H1 (cell line): Measurements from ENCODE around the gene UGT1A8. TPM values are rescaled to one million over a fixed set of nuclear protein-coding genes. Genes with fewer than 3 reads are reported as not detected.

Source experiments
- CTCF ChIA-PET: fragments of 300-600 bp; sonication (Branson Sonifier 250); formaldehyde crosslinking; loops from one replicate; lab custom pipeline; 2021; ENCODE audit not compliant: partially characterized antibody; lab: Charles Lee
- POLR2A ChIA-PET: fragments of 300-600 bp; sonication (Branson Sonifier 250); formaldehyde crosslinking; loops from one replicate; lab custom pipeline; 2021; ENCODE audit warnings: inconsistent platforms; ENCODE audit not compliant: partially characterized antibody; lab: Charles Lee
- DNase-seq, 2 experiments: peaks; one replicate each; pipeline versions ENCODE4 v3.0.0 to v3.0.0-alpha.2; 2010 to 2022; ENCODE audit warnings: low spot score in 2 of 2, low read depth in 1 of 2, mixed read lengths in 1 of 2
- FAIRE-seq: peaks from 2 replicates; lab custom pipeline; 2011; peaks lifted over from hg19 to GRCh38; lab: Jason Lieb, UNC
- H2AFZ ChIP-seq: 2 replicates; pipeline ENCODE4 v1.8.1; 2012; ENCODE audit warnings: low read length, inconsistent platforms
- H2AK5ac ChIP-seq: 2 replicates; pipeline ENCODE4 v1.6.1; 2013; ENCODE audit warnings: low read depth, low read length
- H2BK120ac ChIP-seq: replicated peaks from 2 replicates; pipeline ENCODE3; 2013; ENCODE audit warnings: low read depth, low read length, inconsistent platforms
- H2BK12ac ChIP-seq: 2 replicates; pipeline ENCODE4 v1.6.1; 2013; ENCODE audit warnings: low read depth, low read length
- H2BK15ac ChIP-seq: 2 replicates; pipeline ENCODE4 v1.6.1; 2013; ENCODE audit warnings: low read length
- H2BK20ac ChIP-seq: 2 replicates; pipeline ENCODE4 v1.6.1; 2013; ENCODE audit warnings: low read length
- H2BK5ac ChIP-seq: 2 replicates; pipeline ENCODE4 v1.6.1; 2013; ENCODE audit warnings: low read depth, low read length
- H3K14ac ChIP-seq: 2 replicates; pipeline ENCODE4 v1.6.1; 2013; ENCODE audit warnings: inconsistent platforms; ENCODE audit not compliant: insufficient read length
- H3K18ac ChIP-seq: 2 replicates; pipeline ENCODE4 v1.6.1; 2013; ENCODE audit warnings: low read length; ENCODE audit errors: extremely low read depth
- H3K23ac ChIP-seq: 2 replicates; pipeline ENCODE4 v1.6.1; 2013; ENCODE audit warnings: inconsistent platforms; ENCODE audit not compliant: insufficient read length
- H3K23me2 ChIP-seq: 2 replicates; pipeline ENCODE4 v1.6.1; 2013; ENCODE audit warnings: low read depth, low read length
- H3K27ac ChIP-seq: 2 replicates; pipeline ENCODE4 v1.6.1; 2011; ENCODE audit warnings: low read depth, low read length, inconsistent platforms
- H3K27me3 ChIP-seq, 4 experiments: replicated peaks in 1 of 4; 1 replicate in 1 of 4; 2 replicates in 3 of 4; pipeline versions ENCODE4 v1.6.1 to v1.8.1; 2011 to 2013; ENCODE audit warnings: low read length in 3 of 4, mild to moderate bottlenecking in 3 of 4, inconsistent platforms in 2 of 4, mixed read lengths in 2 of 4, moderate library complexity in 1 of 4; ENCODE audit not compliant: control insufficient read depth in 3 of 4, insufficient read depth in 3 of 4; ENCODE audit errors: extremely low read depth in 1 of 4
- H3K36me3 ChIP-seq, 4 experiments: 2 replicates each; pipeline versions ENCODE4 v1.6.1 to v1.8.1; 2011 to 2013; ENCODE audit warnings: mild to moderate bottlenecking in 4 of 4, low read length in 3 of 4, moderate library complexity in 2 of 4, control low read depth in 1 of 4, inconsistent platforms in 1 of 4; ENCODE audit not compliant: insufficient read depth in 4 of 4, control insufficient read depth in 2 of 4
- H3K4ac ChIP-seq: replicated peaks from 2 replicates; pipeline ENCODE3; 2013; ENCODE audit warnings: low read length, low read depth, mixed read lengths, inconsistent platforms; ENCODE audit not compliant: insufficient read length
- H3K4me1 ChIP-seq, 4 experiments: replicated peaks in 1 of 4; 1 replicate in 1 of 4; 2 replicates in 3 of 4; pipeline versions ENCODE4 v1.6.1 to v1.8.1; 2011 to 2013; ENCODE audit warnings: low read length in 3 of 4, inconsistent platforms in 2 of 4, mixed read lengths in 1 of 4; ENCODE audit not compliant: insufficient read depth in 4 of 4, control insufficient read depth in 3 of 4
- H3K4me2 ChIP-seq, 2 experiments: 2 replicates each; pipeline versions ENCODE4 v1.6.1 to v1.8.1; 2011 to 2013; ENCODE audit warnings: low read depth in 2 of 2, low read length in 2 of 2, control low read depth in 1 of 2, inconsistent platforms in 1 of 2, mild to moderate bottlenecking in 1 of 2; ENCODE audit not compliant: insufficient read depth in 1 of 2
- H3K4me3 ChIP-seq, 4 experiments: fragments of 200-600, 300-600 bp in 1 of 4; sonication (generic), shearing (Covaris generic), sonication (Bioruptor Twin) in 1 of 4; 2 replicates each; pipeline versions ENCODE4 v1.5.1 to v1.8.1; 2011 to 2016; ENCODE audit warnings: low read length in 4 of 4, low read depth in 3 of 4, control low read depth in 2 of 4, inconsistent platforms in 2 of 4, mild to moderate bottlenecking in 2 of 4, mixed read lengths in 1 of 4, moderate library complexity in 1 of 4; ENCODE audit not compliant: insufficient read depth in 2 of 4; ENCODE audit errors: extremely low read depth in 1 of 4
- H3K56ac ChIP-seq: replicated peaks from 2 replicates; pipeline ENCODE3; 2013; ENCODE audit warnings: low read depth, mild to moderate bottlenecking, mixed read lengths, low read length, inconsistent platforms; ENCODE audit not compliant: insufficient read length
- H3K79me1 ChIP-seq: 2 replicates; pipeline ENCODE4 v1.6.1; 2013; ENCODE audit warnings: low read depth, low read length, control low read depth
- H3K79me2 ChIP-seq, 2 experiments: 2 replicates each; pipeline versions ENCODE4 v1.6.1 to v1.8.1; 2012 to 2013; ENCODE audit warnings: low read length in 2 of 2, mild to moderate bottlenecking in 2 of 2, inconsistent platforms in 1 of 2; ENCODE audit not compliant: insufficient read depth in 2 of 2, control insufficient read depth in 1 of 2
- H3K9ac ChIP-seq, 4 experiments: replicated peaks in 1 of 4; 1 replicate in 1 of 4; 2 replicates in 3 of 4; pipeline versions ENCODE4 v1.6.1 to v1.8.1; 2011 to 2013; ENCODE audit warnings: low read depth in 3 of 4, low read length in 3 of 4, control low read depth in 2 of 4, mild to moderate bottlenecking in 2 of 4, moderate library complexity in 2 of 4, inconsistent platforms in 1 of 4; ENCODE audit errors: extremely low read depth in 1 of 4
- H3K9me3 ChIP-seq, 2 experiments: 2 replicates each; pipeline versions ENCODE4 v1.6.1 to v1.8.1; 2012 to 2013; ENCODE audit warnings: mild to moderate bottlenecking in 2 of 2, moderate library complexity in 2 of 2, control low read depth in 1 of 2, inconsistent platforms in 1 of 2, low read depth in 1 of 2, low read length in 1 of 2, mixed read lengths in 1 of 2; ENCODE audit not compliant: insufficient read depth in 2 of 2
- H4K20me1 ChIP-seq, 2 experiments: replicated peaks in 1 of 2; 2 replicates each; pipeline versions ENCODE3 to v1.8.1; 2011 to 2013; ENCODE audit warnings: inconsistent platforms in 2 of 2, low read length in 2 of 2, mild to moderate bottlenecking in 1 of 2; ENCODE audit not compliant: insufficient read depth in 2 of 2, control insufficient read depth in 1 of 2
- H4K5ac ChIP-seq: 2 replicates; pipeline ENCODE4 v1.6.1; 2013; ENCODE audit warnings: low read length, low read depth, mixed read lengths, inconsistent platforms; ENCODE audit not compliant: insufficient read length
- H4K8ac ChIP-seq: 2 replicates; pipeline ENCODE4 v1.8.0; 2013; ENCODE audit warnings: mild to moderate bottlenecking, moderate library complexity, low read length, inconsistent platforms; ENCODE audit not compliant: insufficient read depth; ENCODE audit errors: extremely low read depth
- H4K91ac ChIP-seq: replicated peaks from 2 replicates; pipeline ENCODE3; 2013; ENCODE audit warnings: low read length, mixed read lengths, inconsistent platforms; ENCODE audit not compliant: insufficient read length
- CBX8 ChIP-seq: fragments of 300-800, 300-1000 bp; sonication (generic); IDR thresholded peaks from 2 replicates; pipeline ENCODE4 v1.7.1; 2016; ENCODE audit warnings: low read depth, low read length, borderline replicate concordance
- CTBP2 ChIP-seq: IDR thresholded peaks from 2 replicates; pipeline ENCODE4 v1.7.0; 2011; ENCODE audit warnings: borderline replicate concordance, mild to moderate bottlenecking, moderate library complexity, mixed read lengths, low read length; ENCODE audit not compliant: insufficient read depth, insufficient read length
- CTCF ChIP-seq, 3 experiments: IDR thresholded peaks; 1 replicate in 2 of 3; 2 replicates in 1 of 3; pipeline versions ENCODE4 v1.5.1 to v1.6.1; 2011; ENCODE audit warnings: low read length in 3 of 3, mild to moderate bottlenecking in 3 of 3, inconsistent platforms in 2 of 3, low read depth in 1 of 3, moderate library complexity in 1 of 3; ENCODE audit not compliant: insufficient read depth in 1 of 3; ENCODE audit errors: control extremely low read depth in 1 of 3
- JUN ChIP-seq: IDR thresholded peaks from 2 replicates; pipeline ENCODE4 v1.6.1; 2011; ENCODE audit warnings: low read depth, mild to moderate bottlenecking, improper control_type of control experiment, low read length
- RAD21 ChIP-seq, 2 experiments: IDR thresholded peaks in 1 of 2; conservative IDR thresholded peaks in 1 of 2; 2 replicates each; pipeline ENCODE4 v1.6.1; 2011; ENCODE audit warnings: low read depth in 2 of 2, low read length in 2 of 2, improper control_type of control experiment in 1 of 2, inconsistent platforms in 1 of 2, mild to moderate bottlenecking in 1 of 2, moderate library complexity in 1 of 2
- RXRA ChIP-seq: IDR thresholded peaks from 2 replicates; pipeline ENCODE4 v1.6.1; 2011; ENCODE audit warnings: low read depth, mild to moderate bottlenecking, low read length, moderate library complexity; ENCODE audit not compliant: insufficient read depth
- WGBS, 2 experiments: shearing (Covaris generic) in 1 of 2; methylation state at CpG; one replicate each; pipeline versions ENCODE4 v1.1.6 to v1.1.7; 2013 to 2015; ENCODE audit warnings: low lambda C conversion rate in 2 of 2, mixed read lengths in 2 of 2, inconsistent platforms in 1 of 2, low coverage in 1 of 2, missing lambda C conversion rate in 1 of 2; ENCODE audit not compliant: insufficient replicate concordance in 2 of 2, insufficient coverage in 1 of 2, insufficient read length in 1 of 2; ENCODE audit errors: extremely low coverage in 1 of 2, missing lambda C conversion rate in 1 of 2; 5-methylcytosine and 5-hydroxymethylcytosine counted together
- polyA plus RNA-seq, 7 experiments: library from polyadenylated mRNA; depleted of rRNA in 3 of 7; stranded (reverse) in 5 of 7; unstranded in 2 of 7; fragments of >200 nt in 5 of 7; fragments of 200-250 nt in 2 of 7; gene quantifications; 1 replicate in 5 of 7; 2 replicates in 1 of 7; 4 replicates in 1 of 7; pipeline versions ENCODE4 v1.2.1 to v1.2.3, GENCODE V29; 2011 to 2013; ENCODE audit warnings: missing spikeins in 2 of 7, mixed read lengths in 2 of 7
- total RNA-seq: library from RNA; stranded (reverse); fragmentation: NEBNext Ultra II Directional; extraction: Animal tissue kit (Norgen Biotek cat#: 25700); gene quantifications from 2 replicates; pipeline ENCODE4 v1.2.1, GENCODE V29; 2021

UGT1A8 gene
- total and polyA plus RNA-seq, 2 of the 8 experiments (the other 6 are each of a cell fraction or from before 2014, with no cell fraction given), result not detected

- Histone ChIP-seq H2BK12ac (no peak overlapping the region), H4K8ac (no peak overlapping the region), H3K79me1 (no peaks in the 10 kb centered on the region), H4K5ac (no peak overlapping the region), H3K14ac (no peak overlapping the region), H2AFZ (no peak overlapping the region), H2AK5ac (no peak overlapping the region), H2BK5ac (no peak overlapping the region), H3K23me2 (no peaks in the 10 kb centered on the region), H3K36me3 (no peaks in the 10 kb centered on the region), H4K20me1 (no peaks in the 10 kb centered on the region), H3K79me2 (no peaks in the 10 kb centered on the region), H2BK120ac (no peak overlapping the region), H3K9ac (no peak overlapping the region), H3K4me3 (no peak overlapping the region), H4K91ac (no peak overlapping the region), H3K23ac (no peak overlapping the region), H2BK15ac (no peak overlapping the region), H3K4me1 (no peaks in the 10 kb centered on the region), H3K9me3 (peaks cover 0 to 4% of the 10 kb centered on the region in 2 experiments; a peak in 3 of 4 replicates), H3K56ac (no peak overlapping the region), H2BK20ac (no peak overlapping the region), H3K27me3 (no peaks in the 10 kb centered on the region), H3K27ac (no peak overlapping the region), H3K4ac (no peak overlapping the region), H3K18ac (no peak overlapping the region), H3K4me2 (no peak overlapping the region)
- ChIA-PET POLR2A (no interaction called here), CTCF (no interaction called here)
- TF ChIP-seq CTBP2 (no peak), CTCF (IDR thresholded peaks at IDR 0.05; ENCODE audit: control extremely low read depth in 1 of 3, insufficient read depth in 1 of 3, low read depth in 1 of 3, low read length in 3 of 3) (no peak), CBX8 (no peak), JUN (no peak), RXRA (no peak), RAD21 (IDR thresholded peaks at IDR 0.05 in 1 of 2, conservative IDR thresholded peaks at IDR 0.05 in 1 of 2; ENCODE audit: low read depth in 2 of 2, low read length in 2 of 2) (no peak)
- 50% methylated on average over 5 of the region's 5 CpGs; no CpG with 5 or more reads in 1 of the 2 experiments for WGBS, 2 experiments
- FAIRE-seq, result no peak
- no peak for DNase-seq
Observed at GRCh38 chr2:233799716-233800115, 182.3 kb downstream of the UGT1A8 start.
